Measurements from ENCODE around the gene DACH2. TPM values are rescaled to one million over a fixed set of nuclear protein-coding genes. Genes with fewer than 3 reads are reported as not detected.

Gene DACH2
- total and polyA plus RNA-seq, 2 of the 4 experiments (the other 2 are of a cell fraction), result 2.8 to 3.8 TPM

GRCh38 chrX:86370927-86371326 is 222.7 kb downstream of the DACH2 start:
- ATAC-seq (ENCODE audit: low read depth) (no peak), DNase-seq (no peak)
- H3K9ac ChIP-seq (ENCODE audit: low read depth, low read length), result no peak overlapping the region
- H3K9me1 ChIP-seq (ENCODE audit: insufficient read depth, low read length), result no peaks in the 10 kb centered on the region
- no peak overlapping the region for H3K27ac ChIP-seq (ENCODE audit: insufficient read depth, low read length)
- no peak overlapping the region for H2BK120ac ChIP-seq (ENCODE audit: low read depth, low read length)
- dilution Hi-C loops (cut with HindIII; ENCODE audit: low sequenced_read_pairs, unreplicated experiment) (no loop called here), in situ Hi-C loops (cut with MboI; ENCODE audit: low sequenced_read_pairs) (no loop called here), intact Hi-C loops (cut with micrococcal nuclease) (no loop called here)
- no peaks in the 10 kb centered on the region for H3K4me1 ChIP-seq (ENCODE audit: control insufficient read depth, insufficient read depth, low read length)
- no peaks in the 10 kb centered on the region for H3K36me3 ChIP-seq (ENCODE audit: control insufficient read depth, insufficient read depth, low read length)
- H3K9me3 ChIP-seq (ENCODE audit: control insufficient read depth, insufficient read depth, low read length), result no peaks in the 10 kb centered on the region
- no peak overlapping the region for H2BK20ac ChIP-seq (ENCODE audit: low read depth, low read length)
- H2AFZ ChIP-seq (replicated peaks; ENCODE audit: low read length, poor library complexity), result no peak overlapping the region
- no peaks in the 10 kb centered on the region for H3K27me3 ChIP-seq (ENCODE audit: control insufficient read depth, insufficient read depth, low read length)
- no peak overlapping the region for H4K8ac ChIP-seq (ENCODE audit: low read depth in 2 of 2, low read length in 2 of 2)
- no peak overlapping the region for H4K5ac ChIP-seq (ENCODE audit: low read depth, low read length)
- H2BK15ac ChIP-seq (ENCODE audit: low read depth, low read length), result no peak overlapping the region
- no peak overlapping the region for H2AK9ac ChIP-seq (replicated peaks; ENCODE audit: low read depth, low read length, poor library complexity)
- ChIA-PET POLR2A (ENCODE audit: unreplicated experiment) (no interaction called here), CTCF (no interaction called here)
- no TSS peak for BruUV-seq (replicated peaks)
- H3K14ac ChIP-seq (replicated peaks; ENCODE audit: low read depth, low read length), result no peak overlapping the region
- TF ChIP-seq CEBPB (IDR thresholded peaks at IDR 0.05; ENCODE audit: low read depth, low read length) (no peak), NFE2L2 (IDR thresholded peaks at IDR 0.05; ENCODE audit: low read depth, low read length) (no peak), ELK1 (IDR thresholded peaks at IDR 0.05; ENCODE audit: borderline replicate concordance, low read depth, low read length) (no peak), BHLHE40 (IDR thresholded peaks at IDR 0.05; ENCODE audit: low read depth, low read length) (no peak), SMC3 (IDR thresholded peaks at IDR 0.05; ENCODE audit: low read depth, low read length) (no peak)
- TF ChIP-seq, protein P1, sequence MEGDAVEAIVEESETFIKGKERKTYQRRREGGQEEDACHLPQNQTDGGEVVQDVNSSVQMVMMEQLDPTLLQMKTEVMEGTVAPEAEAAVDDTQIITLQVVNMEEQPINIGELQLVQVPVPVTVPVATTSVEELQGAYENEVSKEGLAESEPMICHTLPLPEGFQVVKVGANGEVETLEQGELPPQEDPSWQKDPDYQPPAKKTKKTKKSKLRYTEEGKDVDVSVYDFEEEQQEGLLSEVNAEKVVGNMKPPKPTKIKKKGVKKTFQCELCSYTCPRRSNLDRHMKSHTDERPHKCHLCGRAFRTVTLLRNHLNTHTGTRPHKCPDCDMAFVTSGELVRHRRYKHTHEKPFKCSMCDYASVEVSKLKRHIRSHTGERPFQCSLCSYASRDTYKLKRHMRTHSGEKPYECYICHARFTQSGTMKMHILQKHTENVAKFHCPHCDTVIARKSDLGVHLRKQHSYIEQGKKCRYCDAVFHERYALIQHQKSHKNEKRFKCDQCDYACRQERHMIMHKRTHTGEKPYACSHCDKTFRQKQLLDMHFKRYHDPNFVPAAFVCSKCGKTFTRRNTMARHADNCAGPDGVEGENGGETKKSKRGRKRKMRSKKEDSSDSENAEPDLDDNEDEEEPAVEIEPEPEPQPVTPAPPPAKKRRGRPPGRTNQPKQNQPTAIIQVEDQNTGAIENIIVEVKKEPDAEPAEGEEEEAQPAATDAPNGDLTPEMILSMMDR (conservative IDR thresholded peaks at IDR 0.05; ENCODE audit: low read depth, low read length), result no peak
- H3K79me1 ChIP-seq (ENCODE audit: low read depth in 1 of 2, low read length in 2 of 2), result no peaks in the 10 kb centered on the region
- H3K4me2 ChIP-seq (ENCODE audit: low read depth, low read length), result no peak overlapping the region
- no CpG with 5 or more reads among the region's 1 CpG for WGBS, 2 experiments (ENCODE audit: extremely low coverage in 2 of 2, insufficient read length in 1 of 2)
- H3K4ac ChIP-seq (ENCODE audit: low read depth, low read length), result no peak overlapping the region
- no peak overlapping the region for H3K4me3 ChIP-seq (ENCODE audit: insufficient read depth, low read depth, low read length)
- H2AK5ac ChIP-seq (ENCODE audit: low read depth, low read length), result no peak overlapping the region
- no peaks in the 10 kb centered on the region for H4K20me1 ChIP-seq (ENCODE audit: insufficient read depth, low read length)
- no peak overlapping the region for H4K91ac ChIP-seq (ENCODE audit: insufficient read depth, low read depth, low read length)
- H2BK5ac ChIP-seq (ENCODE audit: low read depth, low read length, poor library complexity, severe bottlenecking), result no peak overlapping the region
- H3K23ac ChIP-seq (ENCODE audit: low read depth, low read length), result no peak overlapping the region
- H3K18ac ChIP-seq (ENCODE audit: low read depth, low read length), result no peak overlapping the region
- H3K56ac ChIP-seq (ENCODE audit: extremely low read depth, insufficient read depth, low read length), result no peak overlapping the region

Measured in IMR-90 (cell line).